Activated CD8-positive, alpha-beta memory T cell treated with anti-CD3 and anti-CD28 coated beads for 24 hours (primary cell): Measurements from ENCODE around the gene ZNF750.

ENCODE experiments used
- DNase-seq: peaks from one replicate; pipeline ENCODE4 v3.0.0-alpha.2; 2020

ZNF750 gene

GRCh38 chr17:82832881-82833475, 6.8 kb downstream of the ZNF750 start:
- DNase-seq: no peak

- no peak for DNase-seq
These were observed 7.4 kb downstream of the ZNF750 start for GRCh38 chr17:82832411-82832810.

- DNase-seq: no peak
These were observed 8.0 kb downstream of the ZNF750 start for GRCh38 chr17:82831818-82832200.

- no peak for DNase-seq
These were observed 8.6 kb downstream of the ZNF750 start for GRCh38 chr17:82831041-82831817.

- DNase-seq: no peak
These were observed 9.6 kb downstream of the ZNF750 start for GRCh38 chr17:82830249-82830661.

DNA sequence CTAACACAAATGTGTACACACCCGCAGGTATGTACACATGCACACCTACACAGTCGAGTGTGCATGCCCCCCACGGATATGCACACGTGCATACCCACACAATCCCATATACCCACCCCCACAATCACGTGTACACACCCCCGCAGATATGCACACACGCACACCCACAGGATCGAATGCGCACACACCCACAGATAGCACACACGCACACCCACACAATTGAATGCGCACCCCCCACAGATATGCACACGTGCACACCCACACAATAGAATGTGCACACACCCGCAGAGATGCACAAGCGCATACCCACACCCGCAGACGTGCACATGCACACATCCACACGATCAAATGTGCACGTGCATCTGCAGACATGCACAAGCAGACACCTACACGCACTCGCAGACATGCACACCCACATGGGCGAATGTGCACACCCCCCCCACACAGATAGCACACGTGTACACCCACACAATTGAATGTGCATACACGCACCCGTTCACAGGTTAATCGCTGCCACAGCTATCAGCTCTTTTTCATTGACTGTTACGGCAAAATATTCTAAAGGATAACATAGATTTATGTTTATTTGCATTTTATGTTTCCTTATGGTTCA, 10.8 kb downstream of the ZNF750 start:
- DNase-seq: no peak

DNA sequence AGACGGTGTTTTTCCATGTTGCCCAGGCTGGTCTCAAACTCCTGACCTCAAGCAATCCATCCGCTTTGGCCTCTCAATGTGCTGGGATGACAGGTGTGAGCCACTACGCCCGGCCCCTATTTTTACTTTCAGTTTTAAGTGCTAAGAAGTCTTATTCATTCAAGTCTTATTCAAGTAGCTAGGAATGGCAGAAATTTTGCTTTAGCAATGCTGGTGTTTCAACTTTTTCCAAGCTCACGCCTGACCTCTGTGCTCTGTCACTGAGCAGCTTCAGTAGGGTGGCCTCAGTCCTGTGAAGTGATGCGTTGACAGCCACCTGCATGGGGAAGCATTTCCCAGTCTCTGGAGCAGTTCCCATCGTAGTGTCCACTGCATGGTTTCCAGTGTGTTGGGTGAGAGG, 12.9 kb downstream of the ZNF750 start:
- no peak for DNase-seq

DNA sequence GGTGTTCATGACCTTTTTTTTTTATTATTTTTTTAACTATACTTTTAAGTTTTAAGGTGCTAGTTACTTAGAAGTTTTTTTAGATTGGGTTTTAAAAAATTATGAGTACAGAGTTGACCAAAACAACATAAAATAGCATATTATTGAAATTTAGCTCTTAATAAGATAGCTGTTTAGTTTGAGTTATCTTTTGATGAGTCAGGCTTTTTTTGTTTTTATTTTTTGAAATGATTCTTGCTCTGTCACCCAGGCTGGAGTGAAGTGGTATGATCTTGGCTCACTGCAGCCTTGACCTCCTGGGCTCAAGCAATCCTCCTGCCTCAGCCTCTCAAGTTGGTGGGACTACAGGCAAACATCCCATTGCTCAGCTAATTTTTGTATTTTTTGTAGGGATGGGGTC, 13.6 kb downstream of the ZNF750 start:
- no peak for DNase-seq

GRCh38 chr17:82825540-82826124, 14.2 kb downstream of the ZNF750 start:
- no peak for DNase-seq

DNA sequence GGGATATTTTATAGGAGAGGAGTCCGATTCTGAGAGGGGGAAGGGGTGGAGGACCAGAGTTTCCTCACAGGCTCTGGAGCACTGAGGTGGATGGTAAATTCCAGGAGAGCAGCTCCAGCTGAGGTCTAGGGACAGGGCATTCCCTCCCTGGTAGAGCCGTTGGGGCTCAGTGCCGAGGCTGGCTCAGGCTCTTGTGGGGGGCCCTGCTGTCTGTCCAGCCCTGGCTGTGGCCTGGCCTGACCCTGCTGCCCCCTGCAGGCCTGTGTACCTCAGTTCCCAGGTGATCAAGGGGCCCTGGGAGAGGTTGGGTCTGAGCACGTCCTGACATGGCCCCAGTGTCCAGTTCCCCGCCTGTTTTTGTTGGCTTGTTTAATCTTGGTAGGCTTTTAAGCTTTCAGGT, 16.8 kb downstream of the ZNF750 start:
- no peak for DNase-seq

- no peak for DNase-seq
These were observed 17.5 kb downstream of the ZNF750 start for GRCh38 chr17:82822281-82822680.

DNA sequence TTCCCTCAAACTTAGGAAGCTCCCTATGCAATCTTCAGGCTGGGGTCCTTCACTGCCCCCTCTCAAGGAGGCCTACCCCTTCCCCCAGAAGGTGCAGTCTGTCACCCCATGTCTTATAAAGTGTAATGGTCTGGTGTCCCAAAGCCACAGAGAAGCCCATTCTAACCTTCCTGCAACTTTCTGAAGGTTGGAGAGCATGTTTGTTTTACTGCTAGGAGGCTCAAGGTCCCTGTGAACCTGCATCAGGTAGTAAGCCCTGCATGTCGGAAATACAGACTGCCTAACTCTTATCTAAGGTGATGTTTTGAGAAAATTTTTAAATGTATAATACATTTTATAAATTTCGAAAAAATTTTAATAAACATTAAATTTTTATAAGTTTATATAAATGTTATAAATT, 18.3 kb downstream of the ZNF750 start:
- DNase-seq: no peak

- DNase-seq: no peak
These were observed 19.3 kb downstream of the ZNF750 start for GRCh38 chr17:82820278-82821251.

DNA sequence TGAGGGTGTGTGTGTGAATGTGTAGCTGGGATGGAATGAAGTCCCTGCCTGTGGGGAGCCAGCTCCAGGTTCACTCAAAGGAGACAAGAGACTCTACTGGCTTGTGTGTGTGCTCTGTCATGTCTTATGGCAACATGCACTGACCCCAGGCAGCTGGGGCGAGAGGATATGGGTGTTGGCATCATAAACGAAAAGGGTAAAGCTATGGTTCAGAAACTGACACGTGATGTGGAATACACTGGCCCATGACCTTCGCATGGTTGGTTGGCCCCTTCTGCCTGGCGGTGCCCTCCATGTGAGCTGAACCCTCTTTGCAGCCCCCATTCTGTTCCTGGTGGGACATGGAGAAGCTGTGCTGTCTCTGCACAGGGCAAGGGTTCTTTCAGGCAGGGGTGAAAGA, 21.9 kb downstream of the ZNF750 start:
- no peak for DNase-seq

DNA sequence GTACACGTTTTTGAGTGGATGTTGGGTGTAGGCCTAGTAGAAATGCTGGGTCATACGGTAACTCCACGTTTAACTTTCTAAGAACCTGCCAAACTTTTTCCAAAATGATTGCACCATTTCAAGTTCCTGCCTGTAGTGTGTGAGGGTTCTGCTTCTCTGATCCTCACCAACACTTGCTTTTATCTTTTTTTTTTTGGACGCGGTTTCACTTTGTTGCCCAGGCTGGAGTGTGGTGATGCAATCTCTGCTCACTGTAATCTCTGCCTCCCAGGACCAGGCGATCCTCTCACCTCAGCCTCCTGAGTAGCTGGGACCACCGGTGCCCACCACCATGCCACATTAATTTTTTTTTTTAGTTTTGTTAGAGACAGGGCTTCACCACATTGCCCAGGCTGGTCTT, 23.5 kb downstream of the ZNF750 start:
- DNase-seq: no peak

- DNase-seq: no peak
These were observed 24.0 kb downstream of the ZNF750 start for GRCh38 chr17:82815790-82816305.

- no peak for DNase-seq
These were observed 24.5 kb downstream of the ZNF750 start for GRCh38 chr17:82815354-82815753.

DNA sequence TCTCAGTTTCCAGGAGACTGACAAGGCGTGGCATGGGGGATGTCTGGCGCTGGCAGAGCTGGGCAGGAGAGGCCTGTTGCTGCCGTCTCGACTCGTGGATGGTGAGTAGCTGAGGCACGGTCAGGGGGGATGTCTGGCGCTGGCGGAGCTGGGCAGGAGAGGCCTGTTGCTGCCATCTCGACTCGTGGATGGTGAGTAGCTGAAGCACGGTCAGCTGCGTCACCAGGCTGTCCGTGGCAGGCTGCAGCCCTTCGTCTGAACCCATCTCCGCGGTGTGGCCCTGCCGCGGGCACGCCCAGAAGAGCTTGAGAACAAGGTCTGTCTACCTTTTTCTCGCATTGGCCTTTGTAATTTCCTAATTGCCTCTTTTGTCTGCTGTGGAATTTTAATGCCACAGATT, 25.0 kb downstream of the ZNF750 start:
- DNase-seq: no peak

DNA sequence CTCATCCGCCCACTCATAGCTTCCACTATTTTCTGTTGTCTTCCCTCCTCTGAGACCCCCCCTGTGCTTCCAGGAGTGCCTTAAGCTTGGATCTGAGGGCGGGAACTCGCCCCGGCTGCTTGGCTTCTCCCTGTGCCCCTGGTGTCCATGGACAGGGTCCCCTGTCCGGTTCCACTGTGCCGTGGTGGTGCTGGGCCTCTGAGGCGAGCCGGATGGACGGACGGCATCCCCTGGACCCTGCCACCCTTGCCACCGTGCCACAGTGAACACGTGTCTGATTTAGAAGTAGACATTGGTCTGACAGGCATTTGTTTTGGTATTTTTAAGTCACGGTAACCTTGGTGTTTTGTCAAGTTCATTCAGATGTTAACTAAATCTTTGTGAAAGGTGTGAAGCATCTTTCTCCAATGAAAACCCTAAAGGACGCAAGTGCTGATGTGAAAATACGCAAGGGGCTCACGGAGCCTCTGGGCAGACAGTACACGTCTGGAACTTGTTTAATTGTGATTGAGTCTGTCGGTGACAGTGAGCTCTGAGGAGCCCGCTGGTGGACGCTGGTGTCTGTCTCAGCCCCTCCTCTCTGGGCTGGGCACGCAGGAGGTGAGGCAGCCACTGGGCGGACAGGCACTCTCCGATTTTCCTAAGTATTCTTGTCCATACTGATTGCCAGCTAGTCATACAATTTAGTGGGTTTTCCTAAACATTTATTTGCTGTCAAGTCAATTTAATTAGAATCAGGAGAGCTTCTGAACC, 26.3 kb downstream of the ZNF750 start:
- DNase-seq: no peak

- no peak for DNase-seq
These were observed 27.2 kb downstream of the ZNF750 start for GRCh38 chr17:82812601-82813000.

DNA sequence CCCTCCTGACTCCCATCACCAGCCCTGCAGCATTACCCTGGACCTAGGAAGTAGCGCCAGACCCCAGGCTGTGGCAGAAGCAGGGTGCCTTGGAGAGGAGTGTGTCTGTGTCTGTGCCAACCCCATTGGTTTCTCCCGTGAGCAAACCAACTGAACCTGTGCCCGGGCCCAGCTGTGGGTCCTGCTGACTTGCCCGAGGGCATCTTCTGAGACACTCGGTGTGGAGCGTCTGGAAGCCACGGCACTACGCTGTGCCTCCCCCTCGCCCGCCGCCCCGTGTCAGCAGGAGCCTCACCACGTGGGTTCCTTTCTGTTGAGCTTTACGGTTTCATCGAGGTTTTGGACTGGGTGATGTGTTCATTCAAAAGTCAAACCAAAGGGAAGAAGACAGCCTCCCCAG, 27.8 kb downstream of the ZNF750 start:
- DNase-seq: no peak
